ENCODE results near the gene FTMT. TPM values are rescaled to one million over a fixed set of nuclear protein-coding genes. Genes with fewer than 3 reads are reported as not detected.

FTMT gene
- not detected in 2 replicates for total RNA-seq

GRCh38 chr5:121851643-121852574 is at the start of gene FTMT:
Gene FTMT, plus strand, starts transcription at chr5:121851882. Its CDS starts 82 bp downstream, at chr5:121851964.

Other genes starting within 250 kb of the FTMT start
- gene SRFBP1, start 110.1 kb downstream of the FTMT start, total RNA-seq: 27.3 and 27.7 TPM in 2 replicates
- gene LOX, start 226.4 kb downstream of the FTMT start, total RNA-seq: 1.1 and 13.5 TPM in 2 replicates